Upper lobe of right lung (tissue), 1 donor: ENCODE results near the gene CNGA2. TPM values are rescaled to one million over a fixed set of nuclear protein-coding genes. Genes with fewer than 3 reads are reported as not detected.
"Not testable (repeated sequence)": the region's sequence is repeated elsewhere in the genome, so short reads cannot be mapped to it uniquely, and the experiment has no call there.

Experiments
- ATAC-seq: fragments of 200-7000 bp; cut with Tn5 transposase; one replicate; pipeline ENCODE4 v1.9.1; 2020; ENCODE audit warnings: mild to moderate bottlenecking, moderate library complexity
- DNase-seq: peaks from one replicate; pipeline ENCODE4 v3.0.0-alpha.2; 2020
- H3K27ac ChIP-seq: fragments of 200-600 bp; one replicate; pipeline ENCODE4 v1.8.0; 2022
- H3K27me3 ChIP-seq: fragments of 200-600 bp; one replicate; pipeline ENCODE4 v1.8.0; 2022; ENCODE audit warnings: mild to moderate bottlenecking
- H3K36me3 ChIP-seq: fragments of 200-600 bp; one replicate; pipeline ENCODE4 v1.8.0; 2022
- H3K4me1 ChIP-seq: fragments of 200-600 bp; one replicate; pipeline ENCODE4 v1.8.0; 2022
- H3K4me3 ChIP-seq: fragments of 200-600 bp; one replicate; pipeline ENCODE4 v1.8.0; 2022; ENCODE audit warnings: mild to moderate bottlenecking
- H3K9me3 ChIP-seq: fragments of 200-600 bp; one replicate; pipeline ENCODE4 v1.8.0; 2022
- CTCF ChIP-seq: fragments of 200-600 bp; IDR thresholded peaks from one replicate; pipeline ENCODE4 v1.8.0; 2022; ENCODE audit warnings: antibody characterized with exemption
- intact Hi-C: fragments of 100-400 bp; cut with DNase I; formaldehyde crosslinking; loops from one replicate; pipeline ENCODE4 v1.11.0; 2022
- total RNA-seq: library from RNA; stranded (reverse); fragmentation: NEBNext Ultra II Directional; extraction: Animal tissue kit (Norgen Biotek cat#: 25700); gene quantifications from one replicate; pipeline ENCODE4 v1.2.1, GENCODE V29; 2021
- donor health status: DM: no; HTN: yes; CAD: no; lungs with severe emphysema.

CNGA2 gene
- total RNA-seq, 1 donor from 2014 or later: not detected

GRCh38 chrX:151694661-151695582 lies 39.6 kb upstream of the CNGA2 start, which contains the start of gene PRRG3:
Gene PRRG3, plus strand, starts transcription at chrX:151695458. Its CDS starts 3,357 bp downstream, at chrX:151698815.
- TF ChIP-seq CTCF: no peak
- Histone ChIP-seq H3K27ac (no peak within 1 kb of the TSS), H3K4me1 (no peaks in the 10 kb centered on the region), H3K4me3 (no peak within 1 kb of the TSS), H3K9me3 (no peaks in the 10 kb centered on the region), H3K36me3 (no peaks in the 10 kb centered on the region), H3K27me3 (no peaks in the 10 kb centered on the region)
- no peak for ATAC-seq
- DNase-seq: no peak
- intact Hi-C loops: no loop called here

GRCh38 chrX:151695583-151696340 lies 38.8 kb upstream of the CNGA2 start:
- no peak for ATAC-seq

GRCh38 chrX:151697082-151697481 lies 37.5 kb upstream of the CNGA2 start:
- intact Hi-C loops, H3K9me3 ChIP-seq, ATAC-seq, H3K27ac ChIP-seq, DNase-seq, H3K36me3 ChIP-seq, H3K27me3 ChIP-seq, H3K4me1 ChIP-seq, H3K4me3 ChIP-seq: not testable (repeated sequence)

More at GRCh38 chrX:151695583-151696340, 38.8 kb upstream of the CNGA2 start:
- H3K36me3 ChIP-seq: no peaks in the 10 kb centered on the region
- no peak overlapping the region for H3K27ac ChIP-seq
- H3K4me1 ChIP-seq: no peaks in the 10 kb centered on the region
- H3K27me3 ChIP-seq: no peaks in the 10 kb centered on the region
- TF ChIP-seq CTCF: no peak
- no peaks in the 10 kb centered on the region for H3K9me3 ChIP-seq
- H3K4me3 ChIP-seq: no peak overlapping the region
- intact Hi-C loops: no loop called here
- DNase-seq: no peak

GRCh38 chrX:151697522-151697921 lies 37.0 kb upstream of the CNGA2 start:
- TF ChIP-seq CTCF: no peak
- H3K36me3 ChIP-seq: no peaks in the 10 kb centered on the region
- DNase-seq (no peak), ATAC-seq (no peak)
- intact Hi-C loops: no loop called here
- H3K4me1 ChIP-seq: no peaks in the 10 kb centered on the region
- H3K27me3 ChIP-seq: no peaks in the 10 kb centered on the region
- no peak overlapping the region for H3K4me3 ChIP-seq
- H3K27ac ChIP-seq: no peak overlapping the region
- no peaks in the 10 kb centered on the region for H3K9me3 ChIP-seq

GRCh38 chrX:151698485-151698884 lies 36.1 kb upstream of the CNGA2 start:
- H3K9me3 ChIP-seq: no peaks in the 10 kb centered on the region
- DNase-seq (no peak), ATAC-seq (no peak)
- H3K4me3 ChIP-seq: no peak overlapping the region
- no peak overlapping the region for H3K27ac ChIP-seq
- H3K36me3 ChIP-seq: no peaks in the 10 kb centered on the region
- H3K27me3 ChIP-seq: no peaks in the 10 kb centered on the region
- intact Hi-C loops: no loop called here
- no peak for TF ChIP-seq CTCF
- no peaks in the 10 kb centered on the region for H3K4me1 ChIP-seq

GRCh38 chrX:151699746-151700145 lies 34.8 kb upstream of the CNGA2 start:
- ATAC-seq (no peak), DNase-seq (no peak)
- H3K27me3 ChIP-seq: no peaks in the 10 kb centered on the region
- no peak overlapping the region for H3K27ac ChIP-seq
- intact Hi-C loops: no loop called here
- H3K4me1 ChIP-seq: no peaks in the 10 kb centered on the region
- H3K9me3 ChIP-seq: no peaks in the 10 kb centered on the region
- H3K4me3 ChIP-seq: no peak overlapping the region
- H3K36me3 ChIP-seq: no peaks in the 10 kb centered on the region
- TF ChIP-seq CTCF: no peak
